ENCODE data around the gene RAD23A.

DNA sequence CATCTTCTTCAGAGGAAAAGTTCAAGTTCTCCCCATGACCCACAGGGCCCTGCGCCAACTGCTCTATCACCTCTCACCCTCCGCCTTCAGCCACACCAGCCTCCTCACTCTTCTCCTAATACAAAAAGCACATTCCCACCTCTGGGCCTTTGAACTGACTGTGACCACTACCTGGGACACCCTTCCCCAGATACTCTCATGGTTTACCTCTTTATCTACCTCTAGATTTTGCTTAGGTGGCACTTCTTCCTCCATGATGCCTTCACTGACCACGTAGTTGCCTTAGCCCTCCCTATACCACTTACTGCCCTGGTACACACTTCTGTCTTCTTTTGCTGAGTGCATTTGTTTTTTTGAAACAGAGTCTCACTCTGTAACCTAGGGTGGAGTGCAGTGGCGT lies 22.7 kb upstream of the RAD23A start:
- TF ChIP-seq, protein P1, sequence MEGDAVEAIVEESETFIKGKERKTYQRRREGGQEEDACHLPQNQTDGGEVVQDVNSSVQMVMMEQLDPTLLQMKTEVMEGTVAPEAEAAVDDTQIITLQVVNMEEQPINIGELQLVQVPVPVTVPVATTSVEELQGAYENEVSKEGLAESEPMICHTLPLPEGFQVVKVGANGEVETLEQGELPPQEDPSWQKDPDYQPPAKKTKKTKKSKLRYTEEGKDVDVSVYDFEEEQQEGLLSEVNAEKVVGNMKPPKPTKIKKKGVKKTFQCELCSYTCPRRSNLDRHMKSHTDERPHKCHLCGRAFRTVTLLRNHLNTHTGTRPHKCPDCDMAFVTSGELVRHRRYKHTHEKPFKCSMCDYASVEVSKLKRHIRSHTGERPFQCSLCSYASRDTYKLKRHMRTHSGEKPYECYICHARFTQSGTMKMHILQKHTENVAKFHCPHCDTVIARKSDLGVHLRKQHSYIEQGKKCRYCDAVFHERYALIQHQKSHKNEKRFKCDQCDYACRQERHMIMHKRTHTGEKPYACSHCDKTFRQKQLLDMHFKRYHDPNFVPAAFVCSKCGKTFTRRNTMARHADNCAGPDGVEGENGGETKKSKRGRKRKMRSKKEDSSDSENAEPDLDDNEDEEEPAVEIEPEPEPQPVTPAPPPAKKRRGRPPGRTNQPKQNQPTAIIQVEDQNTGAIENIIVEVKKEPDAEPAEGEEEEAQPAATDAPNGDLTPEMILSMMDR (IDR thresholded peaks at IDR 0.05): no peak
- no peak for TF ChIP-seq POLR2AphosphoS5 (IDR thresholded peaks at IDR 0.05)
